GM12892 (cell line): Measurements from ENCODE around the gene SYPL1.

Source experiments
- POLR2A ChIP-seq: IDR thresholded peaks from 2 replicates; pipeline ENCODE4 v1.6.1; 2011; ENCODE audit warnings: low read depth, low read length, control low read depth
- TAF1 ChIP-seq: IDR thresholded peaks from 2 replicates; pipeline ENCODE4 v1.6.1; 2011; ENCODE audit warnings: low read depth, mild to moderate bottlenecking, control low read depth, low read length, borderline replicate concordance

DNA sequence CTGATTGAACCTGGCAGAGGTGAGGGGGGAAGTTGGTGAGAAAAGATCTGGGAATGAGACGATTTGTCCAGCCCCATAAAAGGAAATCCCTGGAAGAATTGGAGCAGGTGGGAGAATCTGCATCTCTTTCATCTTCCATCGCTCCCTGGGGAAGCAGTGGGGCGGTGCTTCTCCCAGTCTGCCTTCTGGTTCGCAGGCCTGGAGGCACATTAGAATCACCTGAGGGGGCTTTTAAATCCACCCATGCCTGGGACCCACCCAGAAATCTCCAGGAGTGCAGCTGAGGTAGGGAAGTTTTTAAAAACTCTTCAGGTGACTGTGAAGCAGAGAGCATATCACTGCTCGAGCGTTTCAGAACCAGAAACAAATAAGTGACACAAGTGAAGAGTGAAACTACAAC is 26.7 kb upstream of the SYPL1 start:
- TF ChIP-seq POLR2A, result no peak
- no peak for TF ChIP-seq TAF1
